ENCODE measurements around the gene HSPB7. TPM values are rescaled to one million over a fixed set of nuclear protein-coding genes. Genes with fewer than 3 reads are reported as not detected.

The HSPB7 gene
- total RNA-seq, 1 donor from 2014 or later = not detected

GRCh38 chr1:15993666-15994065 lies 24.2 kb downstream of the HSPB7 start:
- H3K36me3 Mint-ChIP-seq = no peaks in the 10 kb centered on the region
- no peaks in the 10 kb centered on the region for H3K9me3 Mint-ChIP-seq
- H3K27me3 ChIP-seq = peaks cover 8% of the 10 kb centered on the region
- H3K27ac ChIP-seq = no peak overlapping the region
- no peaks in the 10 kb centered on the region for H3K4me1 ChIP-seq
- H3K9ac ChIP-seq = no peak overlapping the region
- no peak overlapping the region for H3K4me3 ChIP-seq
- H3K27ac Mint-ChIP-seq = no peak overlapping the region
- peaks cover 14% of the 10 kb centered on the region for H3K27me3 Mint-ChIP-seq (ENCODE audit: insufficient read depth, low read depth)
- no peaks in the 10 kb centered on the region for H3K36me3 ChIP-seq
- TF ChIP-seq EZH2phosphoT487 (IDR thresholded peaks at IDR 0.05) (no peak), EZH2 (IDR thresholded peaks at IDR 0.05) (no peak), CTCF (IDR thresholded peaks at IDR 0.05) (no peak)
- no peak overlapping the region for H3K4me2 ChIP-seq
- H3K4me3 Mint-ChIP-seq = no peak overlapping the region
- H2AFZ ChIP-seq (replicated peaks) = no peak overlapping the region
- no peaks in the 10 kb centered on the region for H3K79me2 ChIP-seq (ENCODE audit: low read depth)
- H3F3A ChIP-seq (ENCODE audit: low read depth) = no peaks in the 10 kb centered on the region
- no peaks in the 10 kb centered on the region for H4K20me1 ChIP-seq (ENCODE audit: low read depth)
- H3K4me1 Mint-ChIP-seq = peaks cover 3% of the 10 kb centered on the region
- H3K9me3 ChIP-seq (ENCODE audit: low read depth) = no peaks in the 10 kb centered on the region
- DNase-seq (ENCODE audit: low spot score) = no peak

- no peak for DNase-seq (ENCODE audit: low spot score)
- Histone ChIP-seq H4K20me1 (ENCODE audit: low read depth) (no peaks in the 10 kb centered on the region), H3K27me3 (peaks cover 1% of the 10 kb centered on the region), H3K4me3 (no peak overlapping the region), H3K79me2 (ENCODE audit: low read depth) (no peaks in the 10 kb centered on the region), H3K4me2 (no peak overlapping the region), H3K27ac (no peak overlapping the region), H2AFZ (replicated peaks) (no peak overlapping the region), H3K36me3 (no peaks in the 10 kb centered on the region), H3K9me3 (ENCODE audit: low read depth) (no peaks in the 10 kb centered on the region), H3F3A (ENCODE audit: low read depth) (no peaks in the 10 kb centered on the region), H3K9ac (no peak overlapping the region), H3K4me1 (no peaks in the 10 kb centered on the region)
- no peak for TF ChIP-seq CTCF (IDR thresholded peaks at IDR 0.05)
- no peak for TF ChIP-seq EZH2 (IDR thresholded peaks at IDR 0.05)
- no peak for TF ChIP-seq EZH2phosphoT487 (IDR thresholded peaks at IDR 0.05)
- peaks cover 9% of the 10 kb centered on the region for H3K4me1 Mint-ChIP-seq
- no peaks in the 10 kb centered on the region for H3K9me3 Mint-ChIP-seq
- H3K27ac Mint-ChIP-seq = peak overlapping the region; percentile 85
- H3K4me3 Mint-ChIP-seq = no peak overlapping the region
- H3K27me3 Mint-ChIP-seq (ENCODE audit: insufficient read depth, low read depth) = peaks cover 10% of the 10 kb centered on the region
- H3K36me3 Mint-ChIP-seq = no peaks in the 10 kb centered on the region
Measured at GRCh38 chr1:15992582-15993500, 25.0 kb downstream of the HSPB7 start.

GRCh38 chr1:15992187-15992553 lies 25.7 kb downstream of the HSPB7 start:
- no peaks in the 10 kb centered on the region for H4K20me1 ChIP-seq (ENCODE audit: low read depth)
- Mint-ChIP-seq H3K4me1 (peaks cover 9% of the 10 kb centered on the region), H3K27ac (peak overlapping the region; percentile 85)

More at GRCh38 chr1:15992187-15992553, 25.7 kb downstream of the HSPB7 start:
- no peaks in the 10 kb centered on the region for H3K36me3 ChIP-seq
- H3F3A ChIP-seq (ENCODE audit: low read depth) = no peaks in the 10 kb centered on the region
- TF ChIP-seq EZH2 (IDR thresholded peaks at IDR 0.05) = no peak
- TF ChIP-seq EZH2phosphoT487 (IDR thresholded peaks at IDR 0.05) = no peak
- TF ChIP-seq CTCF (IDR thresholded peaks at IDR 0.05) = no peak
- no peak overlapping the region for H2AFZ ChIP-seq (replicated peaks)
- peaks cover 14% of the 10 kb centered on the region for H3K27me3 Mint-ChIP-seq (ENCODE audit: insufficient read depth, low read depth)
- H3K9me3 Mint-ChIP-seq = no peaks in the 10 kb centered on the region
- H3K4me2 ChIP-seq = no peak overlapping the region
- no peaks in the 10 kb centered on the region for H3K36me3 Mint-ChIP-seq
- H3K4me3 Mint-ChIP-seq = no peak overlapping the region
- no peak overlapping the region for H3K9ac ChIP-seq
- H3K27me3 ChIP-seq = no peaks in the 10 kb centered on the region
- no peak for DNase-seq (ENCODE audit: low spot score)
- H3K79me2 ChIP-seq (ENCODE audit: low read depth) = no peaks in the 10 kb centered on the region
- H3K4me3 ChIP-seq = no peak overlapping the region
- H3K9me3 ChIP-seq (ENCODE audit: low read depth) = no peaks in the 10 kb centered on the region
- H3K27ac ChIP-seq = no peak overlapping the region
- H3K4me1 ChIP-seq = no peaks in the 10 kb centered on the region
